ENCODE measurements around the gene LHFPL6. TPM values are rescaled to one million over a fixed set of nuclear protein-coding genes. Genes with fewer than 3 reads are reported as not detected.

LHFPL6 gene
- total and polyA plus RNA-seq, 8 donors: 1.8 to 13.4 (median 7.1) TPM

- Histone ChIP-seq H3K9me3 (no peaks in the 10 kb centered on the region), H3K27ac (no peak overlapping the region), H3K4me3 (no peak overlapping the region), H3K36me3 (no peaks in the 10 kb centered on the region), H3K27me3 (peaks cover 0 to 6% (median 0%) of the 10 kb centered on the region in 4 donors), H3K4me1 (no peaks in the 10 kb centered on the region)
- no peak for FAIRE-seq
- intact Hi-C loops (cut with DNase I): no loop called here
- DNase-seq: no peak
- no peak for ATAC-seq
- TF ChIP-seq CTCF (IDR thresholded peaks at IDR 0.05): no peak
- WGBS, 2 donors: 39 to 53% methylated on average over 1 of the region's 1 CpG
Measured at GRCh38 chr13:39510316-39510695, 92.7 kb downstream of the LHFPL6 start.

- ATAC-seq: no peak
- H3K4me1 ChIP-seq: no peaks in the 10 kb centered on the region
- FAIRE-seq: no peak
- H3K27me3 ChIP-seq: peaks cover 0 to 6% (median 0%) of the 10 kb centered on the region in 4 donors
- intact Hi-C loops (cut with DNase I): no loop called here
- no peaks in the 10 kb centered on the region for H3K36me3 ChIP-seq
- H3K27ac ChIP-seq: no peak overlapping the region
- no peaks in the 10 kb centered on the region for H3K9me3 ChIP-seq
- TF ChIP-seq CTCF (IDR thresholded peaks at IDR 0.05): no peak
- H3K4me3 ChIP-seq: no peak overlapping the region
- 32 to 47% methylated on average over 5 of the region's 5 CpGs for WGBS, 2 donors
- DNase-seq: no peak
Measured at GRCh38 chr13:39509616-39510315, 93.2 kb downstream of the LHFPL6 start.

GRCh38 chr13:39506559-39507390, 96.2 kb downstream of the LHFPL6 start:
- no peaks in the 10 kb centered on the region for H3K4me1 ChIP-seq
- no peaks in the 10 kb centered on the region for H3K36me3 ChIP-seq
- TF ChIP-seq CTCF (IDR thresholded peaks at IDR 0.05): no peak
- intact Hi-C loops (cut with DNase I): no loop called here
- H3K4me3 ChIP-seq: no peak overlapping the region
- H3K9me3 ChIP-seq: no peaks in the 10 kb centered on the region
- H3K27ac ChIP-seq: no peak overlapping the region
- no peak for FAIRE-seq
- ATAC-seq: no peak
- H3K27me3 ChIP-seq: peaks cover 0 to 6% (median 0%) of the 10 kb centered on the region in 4 donors
- no peak for DNase-seq
- WGBS, 2 donors: 51 to 60% methylated on average over 7 of the region's 7 CpGs

- intact Hi-C loops (cut with DNase I): no loop called here
- Histone ChIP-seq H3K36me3 (no peaks in the 10 kb centered on the region), H3K27me3 (peaks cover 0 to 6% (median 0%) of the 10 kb centered on the region in 4 donors), H3K4me3 (no peak overlapping the region), H3K9me3 (no peaks in the 10 kb centered on the region), H3K4me1 (no peaks in the 10 kb centered on the region), H3K27ac (no peak overlapping the region)
- no peak for ATAC-seq
- WGBS, 2 donors: 73 to 79% methylated on average over 5 of the region's 5 CpGs
- DNase-seq: no peak
- no peak for FAIRE-seq
- no peak for TF ChIP-seq CTCF (IDR thresholded peaks at IDR 0.05)
Measured at GRCh38 chr13:39505151-39505550, 97.8 kb downstream of the LHFPL6 start.

- DNase-seq: no peak
- Histone ChIP-seq H3K4me1 (no peaks in the 10 kb centered on the region), H3K27me3 (peaks cover 0 to 2% (median 0%) of the 10 kb centered on the region in 4 donors), H3K27ac (no peak overlapping the region), H3K9me3 (no peaks in the 10 kb centered on the region), H3K4me3 (no peak overlapping the region), H3K36me3 (no peaks in the 10 kb centered on the region)
- WGBS, 2 donors: 86% methylated on average over 3 of the region's 3 CpGs
- FAIRE-seq: no peak
- intact Hi-C loops (cut with DNase I): no loop called here
- ATAC-seq: no peak
- no peak for TF ChIP-seq CTCF (IDR thresholded peaks at IDR 0.05)
Measured at GRCh38 chr13:39503048-39503447, 99.9 kb downstream of the LHFPL6 start.
